SK-N-SH treated with all-trans-retinoic acid at 6 μM for 48 hours (cell line): ENCODE measurements around the gene ITGB1BP1.

Experiments used
- ATAC-seq: fragments of 200-7000 bp; cut with Tn5 transposase; 3 replicates; pipeline ENCODE4 v1.9.1; 2020; ENCODE audit warnings: mild to moderate bottlenecking, moderate library complexity
- CSDC2 ChIP-seq: fragments of 250-450 bp; sonication (Bioruptor Pico); IDR thresholded peaks from 2 replicates; pipeline ENCODE4 v1.5.0; 2020; ENCODE audit warnings: mild to moderate bottlenecking, moderate library complexity
- ESRRG ChIP-seq: fragments of 250-450 bp; sonication (Bioruptor Pico); IDR thresholded peaks from 2 replicates; pipeline ENCODE4 v1.6.1; 2021; ENCODE audit warnings: mild to moderate bottlenecking
- ISL1 ChIP-seq: fragments of 250-450 bp; sonication (Bioruptor Pico); IDR thresholded peaks from 2 replicates; pipeline ENCODE4 v2.1.2; 2022; ENCODE audit warnings: mild to moderate bottlenecking, moderate library complexity
- OSR1 ChIP-seq: fragments of 250-450 bp; sonication (Bioruptor Pico); IDR thresholded peaks from 2 replicates; pipeline ENCODE4 v1.8.0; 2022; ENCODE audit warnings: moderate library complexity, mild to moderate bottlenecking, inconsistent platforms
- PPARA ChIP-seq: fragments of 250-450 bp; sonication (Bioruptor Pico); IDR thresholded peaks from 2 replicates; pipeline ENCODE4 v1.5.0; 2020; ENCODE audit warnings: mild to moderate bottlenecking, borderline replicate concordance
- RARB ChIP-seq: fragments of 250-450 bp; sonication (Bioruptor Pico); IDR thresholded peaks from 2 replicates; pipeline ENCODE4 v1.8.0; 2021; ENCODE audit warnings: mild to moderate bottlenecking, moderate library complexity
- SNAI2 ChIP-seq: fragments of 250-450 bp; sonication (Bioruptor Pico); IDR thresholded peaks from 2 replicates; pipeline ENCODE4 v1.5.0; 2020; ENCODE audit warnings: mild to moderate bottlenecking, moderate library complexity
- TCF4 ChIP-seq: fragments of 250-450 bp; sonication (Bioruptor Pico); IDR thresholded peaks from 2 replicates; pipeline ENCODE4 v1.8.0; 2021; ENCODE audit warnings: mild to moderate bottlenecking, moderate library complexity, borderline replicate concordance
- TOX ChIP-seq: fragments of 250-450 bp; sonication (Bioruptor Pico); IDR thresholded peaks from 2 replicates; pipeline ENCODE4 v1.8.0; 2021; ENCODE audit warnings: mild to moderate bottlenecking, moderate library complexity, borderline replicate concordance
- ZC3H10 ChIP-seq: fragments of 250-450 bp; sonication (Bioruptor Pico); IDR thresholded peaks from 2 replicates; pipeline ENCODE4 v1.5.1; 2021; ENCODE audit warnings: mild to moderate bottlenecking, moderate library complexity
- ZFP3 ChIP-seq: fragments of 250-450 bp; sonication (Bioruptor Pico); IDR thresholded peaks from 2 replicates; pipeline ENCODE4 v1.5.0; 2020; ENCODE audit warnings: mild to moderate bottlenecking, moderate library complexity
- ZNF565 ChIP-seq: fragments of 450-650 bp; formaldehyde crosslinking; conservative IDR thresholded peaks from 2 replicates; pipeline ENCODE4 v1.5.0; 2020; ENCODE audit warnings: low read depth, mild to moderate bottlenecking, moderate library complexity
- ZNF70 ChIP-seq: fragments of 450-650 bp; formaldehyde crosslinking; IDR thresholded peaks from 2 replicates; pipeline ENCODE4 v1.5.0; 2020; ENCODE audit warnings: mild to moderate bottlenecking, moderate library complexity
- ZNF8 ChIP-seq: fragments of 450-650 bp; formaldehyde crosslinking; IDR thresholded peaks from 2 replicates; pipeline ENCODE4 v1.5.0; 2020; ENCODE audit warnings: mild to moderate bottlenecking, moderate library complexity
- TF ChIP-seq, protein P1 (sequence below): fragments of 250-450 bp; sonication (Bioruptor Pico); IDR thresholded peaks from 2 replicates; pipeline ENCODE4 v1.5.0; 2020; ENCODE audit warnings: mild to moderate bottlenecking, moderate library complexity
- TF ChIP-seq, protein P2 (sequence below): fragments of 250-450 bp; sonication (Bioruptor Pico); IDR thresholded peaks from 2 replicates; pipeline ENCODE4 v1.5.1; 2020; ENCODE audit warnings: low read depth, mild to moderate bottlenecking, moderate library complexity
- TF ChIP-seq, protein P3 (sequence below): fragments of 250-450 bp; sonication (Bioruptor Pico); IDR thresholded peaks from 2 replicates; pipeline ENCODE4 v1.5.1; 2021; ENCODE audit warnings: mild to moderate bottlenecking, moderate library complexity
- TF ChIP-seq, protein P4 (sequence below): fragments of 250-450 bp; sonication (Bioruptor Pico); IDR thresholded peaks from 2 replicates; pipeline ENCODE4 v1.8.0; 2020; ENCODE audit warnings: mild to moderate bottlenecking, moderate library complexity, borderline replicate concordance
- TF ChIP-seq, protein P5 (sequence below): fragments of 250-450 bp; sonication (Bioruptor Pico); IDR thresholded peaks from 2 replicates; pipeline ENCODE4 v1.8.0; 2021; ENCODE audit warnings: low read depth, mild to moderate bottlenecking, moderate library complexity, borderline replicate concordance

The ITGB1BP1 gene

DNA sequence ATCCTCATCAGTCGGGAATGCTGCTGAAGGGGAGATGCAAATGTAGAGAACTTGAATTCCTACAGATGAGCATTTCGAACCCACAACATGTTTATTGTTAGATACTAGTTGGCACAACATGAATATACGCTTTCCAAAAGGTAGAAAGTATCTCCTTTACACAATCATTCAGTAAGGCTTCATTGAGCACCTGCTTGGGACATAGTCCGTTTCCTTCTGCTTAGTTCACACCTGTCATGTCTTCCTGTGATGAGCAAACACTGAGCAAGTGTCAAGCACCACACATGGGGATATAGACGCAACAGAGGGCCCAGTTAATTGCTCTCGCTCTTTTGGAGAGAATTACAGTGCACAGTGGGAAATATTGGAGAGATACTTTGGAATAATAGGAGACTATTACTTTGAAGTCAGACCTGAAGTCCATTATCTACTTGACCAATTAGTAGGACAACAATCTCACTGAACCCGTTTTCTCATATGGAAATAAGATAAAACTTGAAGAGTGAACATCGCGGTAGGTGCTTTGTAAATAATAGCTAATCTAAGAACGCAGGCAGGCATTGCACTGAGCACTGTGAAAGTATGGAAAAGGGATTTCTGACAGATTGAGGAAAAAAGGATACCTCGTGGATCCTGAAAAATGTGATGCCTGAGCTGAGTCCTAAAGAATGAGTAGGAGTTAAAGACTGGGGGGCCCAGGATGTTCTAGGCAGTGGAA, 1.3 kb upstream of the ITGB1BP1 start:
- TF ChIP-seq ZNF70 (CRISPR knock-in tag) (no peak), TCF4 (no peak), ISL1 (CRISPR knock-in tag) (no peak)
- TF ChIP-seq, protein P1, sequence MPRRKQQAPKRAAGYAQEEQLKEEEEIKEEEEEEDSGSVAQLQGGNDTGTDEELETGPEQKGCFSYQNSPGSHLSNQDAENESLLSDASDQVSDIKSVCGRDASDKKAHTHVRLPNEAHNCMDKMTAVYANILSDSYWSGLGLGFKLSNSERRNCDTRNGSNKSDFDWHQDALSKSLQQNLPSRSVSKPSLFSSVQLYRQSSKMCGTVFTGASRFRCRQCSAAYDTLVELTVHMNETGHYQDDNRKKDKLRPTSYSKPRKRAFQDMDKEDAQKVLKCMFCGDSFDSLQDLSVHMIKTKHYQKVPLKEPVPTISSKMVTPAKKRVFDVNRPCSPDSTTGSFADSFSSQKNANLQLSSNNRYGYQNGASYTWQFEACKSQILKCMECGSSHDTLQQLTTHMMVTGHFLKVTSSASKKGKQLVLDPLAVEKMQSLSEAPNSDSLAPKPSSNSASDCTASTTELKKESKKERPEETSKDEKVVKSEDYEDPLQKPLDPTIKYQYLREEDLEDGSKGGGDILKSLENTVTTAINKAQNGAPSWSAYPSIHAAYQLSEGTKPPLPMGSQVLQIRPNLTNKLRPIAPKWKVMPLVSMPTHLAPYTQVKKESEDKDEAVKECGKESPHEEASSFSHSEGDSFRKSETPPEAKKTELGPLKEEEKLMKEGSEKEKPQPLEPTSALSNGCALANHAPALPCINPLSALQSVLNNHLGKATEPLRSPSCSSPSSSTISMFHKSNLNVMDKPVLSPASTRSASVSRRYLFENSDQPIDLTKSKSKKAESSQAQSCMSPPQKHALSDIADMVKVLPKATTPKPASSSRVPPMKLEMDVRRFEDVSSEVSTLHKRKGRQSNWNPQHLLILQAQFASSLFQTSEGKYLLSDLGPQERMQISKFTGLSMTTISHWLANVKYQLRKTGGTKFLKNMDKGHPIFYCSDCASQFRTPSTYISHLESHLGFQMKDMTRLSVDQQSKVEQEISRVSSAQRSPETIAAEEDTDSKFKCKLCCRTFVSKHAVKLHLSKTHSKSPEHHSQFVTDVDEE (CRISPR knock-in tag) = no peak
- ATAC-seq = no peak

DNA sequence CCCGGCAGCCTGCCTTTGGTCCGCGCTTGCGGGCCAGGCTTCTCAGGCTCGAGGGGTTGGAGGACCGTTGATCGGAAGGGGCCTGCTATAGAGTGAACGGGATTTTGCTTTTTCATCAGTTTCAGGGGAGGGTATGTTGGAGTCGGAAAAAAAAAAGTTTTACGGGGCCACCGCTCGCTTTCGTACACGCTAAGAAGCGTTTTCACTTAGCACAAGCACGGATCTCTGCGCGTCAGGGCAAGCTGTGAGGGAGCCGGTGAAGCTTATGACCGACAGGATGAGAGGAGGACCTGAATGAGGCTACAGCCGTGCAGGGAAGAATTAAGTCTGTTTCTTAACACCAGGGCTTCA, 569 bp upstream of the ITGB1BP1 start:
- ATAC-seq = peak; percentile 12
- no peak for TF ChIP-seq RARB
- no peak for TF ChIP-seq ISL1 (CRISPR knock-in tag)
- TF ChIP-seq, protein P2, sequence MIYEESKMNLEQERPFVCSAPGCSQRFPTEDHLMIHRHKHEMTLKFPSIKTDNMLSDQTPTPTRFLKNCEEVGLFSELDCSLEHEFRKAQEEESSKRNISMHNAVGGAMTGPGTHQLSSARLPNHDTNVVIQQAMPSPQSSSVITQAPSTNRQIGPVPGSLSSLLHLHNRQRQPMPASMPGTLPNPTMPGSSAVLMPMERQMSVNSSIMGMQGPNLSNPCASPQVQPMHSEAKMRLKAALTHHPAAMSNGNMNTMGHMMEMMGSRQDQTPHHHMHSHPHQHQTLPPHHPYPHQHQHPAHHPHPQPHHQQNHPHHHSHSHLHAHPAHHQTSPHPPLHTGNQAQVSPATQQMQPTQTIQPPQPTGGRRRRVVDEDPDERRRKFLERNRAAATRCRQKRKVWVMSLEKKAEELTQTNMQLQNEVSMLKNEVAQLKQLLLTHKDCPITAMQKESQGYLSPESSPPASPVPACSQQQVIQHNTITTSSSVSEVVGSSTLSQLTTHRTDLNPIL (CRISPR knock-in tag) = no peak
- no peak for TF ChIP-seq CSDC2 (CRISPR knock-in tag)
- TF ChIP-seq PPARA (CRISPR knock-in tag) = no peak
- TF ChIP-seq ZC3H10 = no peak
- TF ChIP-seq, protein P3, sequence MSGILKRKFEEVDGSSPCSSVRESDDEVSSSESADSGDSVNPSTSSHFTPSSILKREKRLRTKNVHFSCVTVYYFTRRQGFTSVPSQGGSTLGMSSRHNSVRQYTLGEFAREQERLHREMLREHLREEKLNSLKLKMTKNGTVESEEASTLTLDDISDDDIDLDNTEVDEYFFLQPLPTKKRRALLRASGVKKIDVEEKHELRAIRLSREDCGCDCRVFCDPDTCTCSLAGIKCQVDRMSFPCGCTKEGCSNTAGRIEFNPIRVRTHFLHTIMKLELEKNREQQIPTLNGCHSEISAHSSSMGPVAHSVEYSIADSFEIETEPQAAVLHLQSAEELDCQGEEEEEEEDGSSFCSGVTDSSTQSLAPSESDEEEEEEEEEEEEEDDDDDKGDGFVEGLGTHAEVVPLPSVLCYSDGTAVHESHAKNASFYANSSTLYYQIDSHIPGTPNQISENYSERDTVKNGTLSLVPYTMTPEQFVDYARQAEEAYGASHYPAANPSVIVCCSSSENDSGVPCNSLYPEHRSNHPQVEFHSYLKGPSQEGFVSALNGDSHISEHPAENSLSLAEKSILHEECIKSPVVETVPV (CRISPR knock-in tag) = no peak
- TF ChIP-seq TOX = no peak
- TF ChIP-seq ZFP3 (CRISPR knock-in tag) = no peak
- TF ChIP-seq SNAI2 (CRISPR knock-in tag) = no peak
- TF ChIP-seq, protein P4, sequence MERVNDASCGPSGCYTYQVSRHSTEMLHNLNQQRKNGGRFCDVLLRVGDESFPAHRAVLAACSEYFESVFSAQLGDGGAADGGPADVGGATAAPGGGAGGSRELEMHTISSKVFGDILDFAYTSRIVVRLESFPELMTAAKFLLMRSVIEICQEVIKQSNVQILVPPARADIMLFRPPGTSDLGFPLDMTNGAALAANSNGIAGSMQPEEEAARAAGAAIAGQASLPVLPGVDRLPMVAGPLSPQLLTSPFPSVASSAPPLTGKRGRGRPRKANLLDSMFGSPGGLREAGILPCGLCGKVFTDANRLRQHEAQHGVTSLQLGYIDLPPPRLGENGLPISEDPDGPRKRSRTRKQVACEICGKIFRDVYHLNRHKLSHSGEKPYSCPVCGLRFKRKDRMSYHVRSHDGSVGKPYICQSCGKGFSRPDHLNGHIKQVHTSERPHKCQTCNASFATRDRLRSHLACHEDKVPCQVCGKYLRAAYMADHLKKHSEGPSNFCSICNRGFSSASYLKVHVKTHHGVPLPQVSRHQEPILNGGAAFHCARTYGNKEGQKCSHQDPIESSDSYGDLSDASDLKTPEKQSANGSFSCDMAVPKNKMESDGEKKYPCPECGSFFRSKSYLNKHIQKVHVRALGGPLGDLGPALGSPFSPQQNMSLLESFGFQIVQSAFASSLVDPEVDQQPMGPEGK (CRISPR knock-in tag) = no peak
- no peak for TF ChIP-seq ESRRG (CRISPR knock-in tag)
- no peak for TF ChIP-seq ZNF8 (CRISPR knock-in tag)
- TF ChIP-seq, protein P1 (CRISPR knock-in tag) = no peak
- no peak for TF ChIP-seq OSR1
- no peak for TF ChIP-seq ZNF565 (CRISPR knock-in tag)
- TF ChIP-seq, protein P5, sequence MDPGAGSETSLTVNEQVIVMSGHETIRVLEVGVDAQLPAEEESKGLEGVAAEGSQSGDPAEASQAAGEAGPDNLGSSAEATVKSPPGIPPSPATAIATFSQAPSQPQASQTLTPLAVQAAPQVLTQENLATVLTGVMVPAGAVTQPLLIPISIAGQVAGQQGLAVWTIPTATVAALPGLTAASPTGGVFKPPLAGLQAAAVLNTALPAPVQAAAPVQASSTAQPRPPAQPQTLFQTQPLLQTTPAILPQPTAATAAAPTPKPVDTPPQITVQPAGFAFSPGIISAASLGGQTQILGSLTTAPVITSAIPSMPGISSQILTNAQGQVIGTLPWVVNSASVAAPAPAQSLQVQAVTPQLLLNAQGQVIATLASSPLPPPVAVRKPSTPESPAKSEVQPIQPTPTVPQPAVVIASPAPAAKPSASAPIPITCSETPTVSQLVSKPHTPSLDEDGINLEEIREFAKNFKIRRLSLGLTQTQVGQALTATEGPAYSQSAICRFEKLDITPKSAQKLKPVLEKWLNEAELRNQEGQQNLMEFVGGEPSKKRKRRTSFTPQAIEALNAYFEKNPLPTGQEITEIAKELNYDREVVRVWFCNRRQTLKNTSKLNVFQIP (CRISPR knock-in tag) = no peak
